Liver (tissue), 2 donors: Measurements from ENCODE around the gene RGMA.

Source experiments
- TF ChIP-seq, protein P1 (sequence below): fragments of 150-350 bp; IDR thresholded peaks from 2 replicates; pipeline ENCODE4 v1.5.1; 2017; ENCODE audit warnings: improper control_type of control experiment, low read depth, low read length; ENCODE audit not compliant: missing input control
- TF ChIP-seq, protein P2 (sequence below): IDR thresholded peaks from 2 replicates; pipeline ENCODE4 v1.6.1; 2016; ENCODE audit warnings: antibody characterized with exemption
- donor health status: healthy.

DNA sequence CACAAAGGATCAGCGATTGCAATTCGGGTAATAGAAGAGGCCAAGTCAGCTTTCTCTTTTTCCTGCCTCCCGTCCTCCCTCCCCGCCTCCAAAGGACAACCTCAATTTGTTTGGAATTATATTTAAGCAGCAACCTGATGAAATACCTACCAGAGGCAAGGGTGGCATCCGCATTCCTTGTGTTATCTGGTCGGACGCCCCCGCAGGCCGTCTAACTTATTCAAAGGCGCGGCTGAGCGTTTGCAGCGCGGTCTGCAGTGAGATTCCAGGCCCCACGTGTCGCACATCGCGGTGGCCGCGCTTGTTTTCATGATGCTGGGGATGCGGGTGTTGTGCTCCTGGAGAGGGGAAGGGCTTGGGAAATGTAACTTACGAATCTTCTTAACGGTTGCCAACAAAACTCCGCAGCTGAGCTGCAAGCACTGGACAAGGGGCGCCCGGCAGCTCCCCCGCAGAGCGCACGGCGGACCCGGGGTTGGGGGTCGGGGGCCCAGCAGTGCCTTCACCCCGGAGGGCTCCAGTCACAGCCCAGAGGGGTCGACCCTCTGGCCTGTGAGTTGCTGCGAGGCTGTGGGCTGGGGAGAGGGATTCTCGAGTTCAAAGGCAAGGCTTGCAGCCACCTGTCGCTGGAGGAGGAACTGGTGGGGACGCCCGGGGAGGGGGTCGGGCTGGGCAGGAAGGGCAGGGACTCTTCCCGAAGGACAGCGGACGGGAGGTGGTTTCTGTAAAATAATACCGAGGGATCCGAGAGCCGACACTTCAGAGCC lies 20.5 kb upstream of the RGMA start:
- TF ChIP-seq, protein P1, sequence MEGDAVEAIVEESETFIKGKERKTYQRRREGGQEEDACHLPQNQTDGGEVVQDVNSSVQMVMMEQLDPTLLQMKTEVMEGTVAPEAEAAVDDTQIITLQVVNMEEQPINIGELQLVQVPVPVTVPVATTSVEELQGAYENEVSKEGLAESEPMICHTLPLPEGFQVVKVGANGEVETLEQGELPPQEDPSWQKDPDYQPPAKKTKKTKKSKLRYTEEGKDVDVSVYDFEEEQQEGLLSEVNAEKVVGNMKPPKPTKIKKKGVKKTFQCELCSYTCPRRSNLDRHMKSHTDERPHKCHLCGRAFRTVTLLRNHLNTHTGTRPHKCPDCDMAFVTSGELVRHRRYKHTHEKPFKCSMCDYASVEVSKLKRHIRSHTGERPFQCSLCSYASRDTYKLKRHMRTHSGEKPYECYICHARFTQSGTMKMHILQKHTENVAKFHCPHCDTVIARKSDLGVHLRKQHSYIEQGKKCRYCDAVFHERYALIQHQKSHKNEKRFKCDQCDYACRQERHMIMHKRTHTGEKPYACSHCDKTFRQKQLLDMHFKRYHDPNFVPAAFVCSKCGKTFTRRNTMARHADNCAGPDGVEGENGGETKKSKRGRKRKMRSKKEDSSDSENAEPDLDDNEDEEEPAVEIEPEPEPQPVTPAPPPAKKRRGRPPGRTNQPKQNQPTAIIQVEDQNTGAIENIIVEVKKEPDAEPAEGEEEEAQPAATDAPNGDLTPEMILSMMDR: no peak
- TF ChIP-seq, protein P2, sequence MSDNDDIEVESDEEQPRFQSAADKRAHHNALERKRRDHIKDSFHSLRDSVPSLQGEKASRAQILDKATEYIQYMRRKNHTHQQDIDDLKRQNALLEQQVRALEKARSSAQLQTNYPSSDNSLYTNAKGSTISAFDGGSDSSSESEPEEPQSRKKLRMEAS: no peak
